ENCODE measurements around the gene ZFYVE19. TPM values are rescaled to one million over a fixed set of nuclear protein-coding genes. Genes with fewer than 3 reads are reported as not detected.

ZFYVE19 gene
- total RNA-seq, 2 experiments from 2014 or later = 22.8 to 29.3 TPM

DNA sequence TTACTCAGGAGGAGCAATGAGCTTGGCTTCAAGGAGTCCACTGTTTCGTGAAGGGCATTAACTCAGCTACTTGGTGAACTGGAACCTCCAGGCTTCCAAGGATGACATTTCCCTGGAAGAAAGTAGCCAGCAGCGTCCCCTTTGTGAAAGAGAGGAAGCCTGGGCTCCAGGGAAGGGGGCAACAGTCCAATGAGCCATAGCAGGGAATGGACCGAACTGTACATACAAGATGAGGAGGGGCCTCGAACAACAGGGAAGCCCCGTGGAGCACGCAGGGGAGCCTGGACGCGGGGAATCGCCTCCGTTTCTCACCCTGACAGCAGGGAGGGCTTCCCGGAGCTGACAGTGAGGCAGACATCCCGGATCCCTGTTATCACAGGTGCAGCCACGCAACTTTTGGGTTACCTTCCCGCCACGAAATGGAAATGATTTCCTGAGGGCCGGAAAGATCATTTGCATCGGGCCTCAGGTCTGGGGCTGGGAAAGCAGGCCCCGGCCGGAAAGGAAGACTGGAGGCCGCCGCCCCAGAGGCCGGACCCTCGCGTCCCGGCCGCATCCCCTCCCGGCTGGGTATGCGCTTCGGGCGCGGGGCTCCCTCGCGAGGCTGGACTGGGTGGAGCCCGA lies 36.5 kb downstream of the ZFYVE19 start:
- peak overlapping the region; percentile 67 for H3K4me2 ChIP-seq (ENCODE audit: low read length)
- no peak for DNase-seq (ENCODE audit: low spot score)
- H2AFZ ChIP-seq (ENCODE audit: low read length) = no peak overlapping the region; the same call in 1 of the 2 replicates
- no peaks in the 10 kb centered on the region for H3K9me2 ChIP-seq (ENCODE audit: insufficient read depth, low read length)
- H3K27ac ChIP-seq (ENCODE audit: low read depth, low read length, poor library complexity, severe bottlenecking) = no peak overlapping the region
- no peaks in the 10 kb centered on the region for H3K9me3 ChIP-seq (ENCODE audit: low read length)
- intact Hi-C loops (cut with micrococcal nuclease; ENCODE audit: unreplicated experiment) = no loop called here
- TF ChIP-seq, protein P1, sequence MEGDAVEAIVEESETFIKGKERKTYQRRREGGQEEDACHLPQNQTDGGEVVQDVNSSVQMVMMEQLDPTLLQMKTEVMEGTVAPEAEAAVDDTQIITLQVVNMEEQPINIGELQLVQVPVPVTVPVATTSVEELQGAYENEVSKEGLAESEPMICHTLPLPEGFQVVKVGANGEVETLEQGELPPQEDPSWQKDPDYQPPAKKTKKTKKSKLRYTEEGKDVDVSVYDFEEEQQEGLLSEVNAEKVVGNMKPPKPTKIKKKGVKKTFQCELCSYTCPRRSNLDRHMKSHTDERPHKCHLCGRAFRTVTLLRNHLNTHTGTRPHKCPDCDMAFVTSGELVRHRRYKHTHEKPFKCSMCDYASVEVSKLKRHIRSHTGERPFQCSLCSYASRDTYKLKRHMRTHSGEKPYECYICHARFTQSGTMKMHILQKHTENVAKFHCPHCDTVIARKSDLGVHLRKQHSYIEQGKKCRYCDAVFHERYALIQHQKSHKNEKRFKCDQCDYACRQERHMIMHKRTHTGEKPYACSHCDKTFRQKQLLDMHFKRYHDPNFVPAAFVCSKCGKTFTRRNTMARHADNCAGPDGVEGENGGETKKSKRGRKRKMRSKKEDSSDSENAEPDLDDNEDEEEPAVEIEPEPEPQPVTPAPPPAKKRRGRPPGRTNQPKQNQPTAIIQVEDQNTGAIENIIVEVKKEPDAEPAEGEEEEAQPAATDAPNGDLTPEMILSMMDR (conservative IDR thresholded peaks at IDR 0.05; ENCODE audit: low read length) = no peak
- no peak for TF ChIP-seq EZH2phosphoT487 (IDR thresholded peaks at IDR 0.05; ENCODE audit: borderline replicate concordance, low read depth, low read length)
- BruUV-seq (replicated peaks) = no TSS peak
- peak overlapping the region; percentile 27 for H3K4me3 ChIP-seq (ENCODE audit: low read depth, low read length, poor library complexity, severe bottlenecking)
- peaks cover 25% of the 10 kb centered on the region for H3K4me1 ChIP-seq (ENCODE audit: insufficient read depth, low read length, poor library complexity, severe bottlenecking)
- POLR2A ChIA-PET = interaction anchor here (0.6 kb wide), 1 partner anchor 103 kb away, joined by 6 read pairs; no protein-coding TSS in a partner anchor
- no peaks in the 10 kb centered on the region for H3K79me2 ChIP-seq (ENCODE audit: insufficient read depth, low read depth, low read length)
- no peaks in the 10 kb centered on the region for H3K36me3 ChIP-seq (ENCODE audit: insufficient read depth, low read length)
- CTCF ChIA-PET (ENCODE audit: unreplicated experiment) = interaction anchor here (1.3 kb wide), 1 partner anchor 15 kb away, joined by 3 read pairs; no protein-coding TSS in a partner anchor
- H4K20me1 ChIP-seq (ENCODE audit: insufficient read depth, low read length) = no peaks in the 10 kb centered on the region

DNA sequence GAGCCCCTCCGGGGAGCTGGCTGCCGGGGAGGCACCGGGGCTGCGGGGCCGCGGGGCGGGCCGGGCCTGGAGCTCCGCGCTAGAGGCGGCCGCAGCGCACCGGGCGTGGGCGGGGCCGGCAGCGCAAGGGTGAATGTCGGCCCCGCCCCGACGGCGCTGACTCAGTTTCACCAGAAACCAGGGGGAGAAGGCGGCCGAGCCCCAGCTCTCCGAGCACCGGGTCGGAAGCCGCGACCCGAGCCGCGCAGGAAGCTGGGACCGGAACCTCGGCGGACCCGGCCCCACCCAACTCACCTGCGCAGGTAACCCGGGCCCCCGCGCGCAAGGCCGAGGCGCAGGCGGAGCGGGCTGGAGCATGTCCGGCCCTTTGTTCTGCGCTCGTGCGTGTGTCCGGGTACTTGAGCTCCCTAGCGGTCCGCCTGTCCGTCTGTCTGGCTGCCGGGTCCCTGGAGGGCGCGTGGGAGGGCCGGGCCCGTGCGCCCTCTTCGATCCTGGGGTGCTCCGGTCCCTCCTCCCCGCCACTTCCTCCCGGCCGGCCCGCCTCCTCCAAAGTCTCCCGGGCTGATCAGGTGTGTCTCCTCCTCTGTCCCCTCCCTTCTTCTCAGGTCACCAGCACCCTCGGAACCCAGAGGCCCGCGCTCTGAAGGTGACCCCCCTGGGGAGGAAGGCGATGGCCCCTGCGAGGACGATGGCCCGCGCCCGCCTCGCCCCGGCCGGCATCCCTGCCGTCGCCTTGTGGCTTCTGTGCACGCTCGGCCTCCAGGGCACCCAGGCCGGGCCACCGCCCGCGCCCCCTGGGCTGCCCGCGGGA lies 37.2 kb downstream of the ZFYVE19 start, which contains the start of gene SPINT1:
SPINT1 (plus strand) TSS at position 164 of the 811 bp plus-strand sequence; CDS start at position 671, 507 bp downstream.
- CTCF ChIA-PET (ENCODE audit: unreplicated experiment) = interaction anchor here (1.3 kb wide), 1 partner anchor 14 kb away, joined by 3 read pairs; no protein-coding TSS in a partner anchor
- TF ChIP-seq, protein P1 (conservative IDR thresholded peaks at IDR 0.05; ENCODE audit: low read length) = no peak
- TF ChIP-seq EZH2phosphoT487 (IDR thresholded peaks at IDR 0.05; ENCODE audit: borderline replicate concordance, low read depth, low read length) = no peak
- H3K9me3 ChIP-seq (ENCODE audit: low read length) = no peaks in the 10 kb centered on the region
- H3K4me1 ChIP-seq (ENCODE audit: insufficient read depth, low read length, poor library complexity, severe bottlenecking) = peaks cover 25% of the 10 kb centered on the region
- no peaks in the 10 kb centered on the region for H4K20me1 ChIP-seq (ENCODE audit: insufficient read depth, low read length)
- no peak within 1 kb of the TSS for H3K27ac ChIP-seq (ENCODE audit: low read depth, low read length, poor library complexity, severe bottlenecking)
- no TSS peak for BruUV-seq (replicated peaks)
- peak within 1 kb of the TSS; percentile 67 for H3K4me2 ChIP-seq (ENCODE audit: low read length)
- DNase-seq (ENCODE audit: low spot score) = no peak
- no peaks in the 10 kb centered on the region for H3K9me2 ChIP-seq (ENCODE audit: insufficient read depth, low read length)
- H3K36me3 ChIP-seq (ENCODE audit: insufficient read depth, low read length) = no peaks in the 10 kb centered on the region
- H3K79me2 ChIP-seq (ENCODE audit: insufficient read depth, low read depth, low read length) = no peaks in the 10 kb centered on the region
- POLR2A ChIA-PET = interaction anchor here (0.6 kb wide), 2 partner anchors 28 to 102 kb away, joined by 5 to 6 read pairs; no protein-coding TSS in a partner anchor
- intact Hi-C loops (cut with micrococcal nuclease; ENCODE audit: unreplicated experiment) = no loop called here
- H2AFZ ChIP-seq (ENCODE audit: low read length) = peak within 1 kb of the TSS; percentile 22; the same call in 1 of the 2 replicates
- peak within 1 kb of the TSS; percentile 27 for H3K4me3 ChIP-seq (ENCODE audit: low read depth, low read length, poor library complexity, severe bottlenecking)

All from OCI-LY7 (cell line).